GM18909 (cell line): ENCODE data around the gene SAMHD1.
A peak's percentile ranks its signal among the peaks of the same experiment; 100 is the strongest.
"Not testable (repeated sequence)": the region's sequence is repeated elsewhere in the genome, so short reads cannot be mapped to it uniquely, and the experiment has no call there.

Experiments
- ATAC-seq: cut with Tn5 transposase; IDR thresholded peaks from one replicate; pipeline ENCODE4 v1.9.1; 2021; ENCODE audit warnings: mild to moderate bottlenecking; ENCODE audit not compliant: unreplicated experiment, poor library complexity

Gene SAMHD1

DNA sequence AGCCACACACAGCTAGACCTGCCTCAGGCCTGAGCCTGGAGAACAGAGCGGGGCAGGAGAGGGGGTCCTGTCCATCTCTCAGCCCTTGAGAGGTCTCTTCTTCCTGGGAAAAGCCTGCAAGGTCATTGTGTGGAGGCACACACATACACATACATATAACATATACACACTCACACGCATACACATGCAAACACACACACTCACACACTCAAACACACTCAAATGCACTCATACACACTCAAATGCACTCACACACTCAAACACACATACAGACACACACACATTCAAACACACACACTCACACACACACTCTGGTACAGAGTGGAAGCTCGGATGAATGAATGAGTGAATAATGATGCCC, 75.1 kb downstream of the SAMHD1 start:
- no peak for ATAC-seq

- ATAC-seq, result no peak
Observed at GRCh38 chr20:36875702-36876472, 75.6 kb downstream of the SAMHD1 start, which contains the start of gene TLDC2. Gene TLDC2, plus strand, starts transcription at chr20:36876138. Its CDS starts 37 bp downstream, at chr20:36876175.

- ATAC-seq, result not testable (repeated sequence)
Observed at GRCh38 chr20:36875093-36875492, 76.4 kb downstream of the SAMHD1 start.

DNA sequence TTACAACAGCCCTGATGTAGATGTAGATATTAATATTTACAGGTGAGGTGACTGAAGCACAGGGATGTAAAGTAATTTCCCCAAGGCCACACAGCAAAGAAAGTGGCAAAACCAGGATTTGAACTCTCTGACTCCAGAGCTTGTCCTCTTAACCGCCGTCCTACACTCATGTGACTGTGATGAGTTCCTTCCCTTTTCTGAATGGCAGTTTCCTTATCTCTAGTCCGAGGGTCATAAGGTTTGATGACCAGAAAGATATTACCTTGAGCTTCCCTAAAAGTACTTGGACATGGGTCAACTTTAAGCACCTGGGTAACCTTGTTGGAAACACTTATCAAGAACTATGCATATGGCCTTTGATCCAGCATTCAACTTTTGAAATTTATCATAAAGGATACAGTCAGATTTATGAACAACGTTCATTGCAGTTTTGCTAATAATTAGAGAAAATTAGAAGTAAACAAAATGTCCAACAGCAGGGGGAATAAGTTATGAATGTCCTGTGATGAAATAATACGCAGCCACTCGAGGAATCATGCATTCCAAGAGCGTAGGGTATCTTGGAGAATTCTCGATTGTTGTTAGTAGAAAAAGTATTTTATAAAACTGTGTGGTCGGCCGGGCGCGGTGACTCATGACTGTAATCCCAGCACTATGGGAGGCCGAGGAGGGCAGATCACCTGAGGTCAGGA, 77.9 kb downstream of the SAMHD1 start:
- ATAC-seq, result no peak

DNA sequence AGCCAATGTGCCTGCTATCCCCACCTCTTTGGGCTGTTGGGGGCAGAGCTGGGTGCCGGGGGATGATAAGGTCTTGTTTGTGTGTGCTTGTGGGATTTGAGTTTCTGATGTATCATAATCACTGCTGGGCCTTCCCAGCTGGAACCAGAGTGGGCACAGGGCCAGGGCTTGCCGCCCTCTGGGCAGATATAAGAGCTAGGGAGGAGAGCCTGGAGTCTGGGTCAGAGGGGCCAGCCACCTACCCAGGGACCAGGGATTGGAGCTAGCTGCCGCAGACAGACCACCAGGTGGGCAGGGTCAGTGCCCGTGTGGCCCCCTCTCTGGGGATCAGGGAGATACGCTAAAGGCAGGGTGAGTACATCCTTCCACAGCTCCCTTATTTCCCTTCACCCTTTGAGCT, 78.7 kb downstream of the SAMHD1 start:
- ATAC-seq, result no peak

DNA sequence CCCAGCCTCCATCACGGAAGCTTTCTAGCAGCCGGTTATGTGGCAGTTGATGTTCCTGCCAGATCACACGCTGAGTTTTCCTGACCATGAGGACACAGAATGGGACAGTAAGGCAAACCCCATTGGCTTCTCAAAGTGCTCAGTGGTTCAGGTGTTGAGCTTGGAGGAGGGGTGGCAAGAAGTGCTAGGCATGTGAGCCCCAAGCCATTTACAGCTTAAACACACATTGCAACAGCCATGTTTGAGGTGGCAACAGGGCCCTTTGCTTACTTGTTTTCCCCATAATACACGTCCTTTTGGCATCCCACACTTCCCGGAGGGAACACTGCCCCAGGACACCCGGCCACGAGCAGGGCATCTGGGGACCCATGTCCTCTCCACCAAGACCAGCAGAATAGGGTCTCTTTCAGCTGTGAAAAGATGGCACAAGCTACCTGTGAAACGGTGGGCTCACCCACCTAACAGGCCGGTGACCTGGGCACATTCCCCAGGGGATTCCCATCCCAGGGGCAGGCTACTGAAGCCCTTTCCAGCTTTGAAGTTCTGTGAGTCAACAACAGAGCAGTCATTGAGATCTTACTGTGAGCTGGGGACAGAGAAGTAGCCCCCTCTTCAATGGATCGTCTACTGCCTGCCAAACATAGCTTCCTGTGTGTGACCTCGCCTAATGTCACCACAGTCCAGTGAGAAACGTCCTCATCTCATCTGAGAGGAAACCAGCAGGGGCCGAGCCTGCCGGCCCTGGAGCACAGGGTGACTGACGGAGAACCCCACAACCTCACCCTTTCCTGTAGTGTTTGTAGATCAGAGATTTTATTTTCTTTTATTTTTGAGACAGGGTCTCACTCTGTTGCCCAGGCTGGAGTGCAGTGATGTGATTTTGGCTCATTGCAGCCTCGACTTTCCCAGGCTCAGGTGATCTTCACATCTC, 79.6 kb downstream of the SAMHD1 start:
- no peak for ATAC-seq

GRCh38 chr20:36866681-36867495, 84.6 kb downstream of the SAMHD1 start:
- ATAC-seq, result no peak

DNA sequence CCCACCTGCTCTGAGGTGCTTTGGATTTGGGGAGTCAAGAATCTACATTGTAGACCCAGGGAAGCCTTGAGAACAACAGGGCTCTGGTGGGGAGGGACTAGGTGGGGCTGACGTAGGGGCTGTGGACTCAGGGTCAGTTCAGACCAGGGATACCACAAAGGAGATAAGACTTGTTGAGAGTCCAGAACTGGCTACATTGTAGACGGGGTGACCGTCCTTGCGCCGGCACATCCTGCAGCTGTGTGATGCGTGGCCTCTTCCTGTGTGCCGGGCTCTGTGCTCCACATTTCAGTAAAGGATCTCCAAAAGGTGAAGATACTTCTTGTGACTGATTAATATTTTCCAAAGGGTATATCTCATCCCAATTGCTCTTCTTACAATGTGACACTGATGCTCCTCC, 85.3 kb downstream of the SAMHD1 start:
- ATAC-seq, result no peak

GRCh38 chr20:36865861-36866149, 85.7 kb downstream of the SAMHD1 start:
- ATAC-seq, result no peak

DNA sequence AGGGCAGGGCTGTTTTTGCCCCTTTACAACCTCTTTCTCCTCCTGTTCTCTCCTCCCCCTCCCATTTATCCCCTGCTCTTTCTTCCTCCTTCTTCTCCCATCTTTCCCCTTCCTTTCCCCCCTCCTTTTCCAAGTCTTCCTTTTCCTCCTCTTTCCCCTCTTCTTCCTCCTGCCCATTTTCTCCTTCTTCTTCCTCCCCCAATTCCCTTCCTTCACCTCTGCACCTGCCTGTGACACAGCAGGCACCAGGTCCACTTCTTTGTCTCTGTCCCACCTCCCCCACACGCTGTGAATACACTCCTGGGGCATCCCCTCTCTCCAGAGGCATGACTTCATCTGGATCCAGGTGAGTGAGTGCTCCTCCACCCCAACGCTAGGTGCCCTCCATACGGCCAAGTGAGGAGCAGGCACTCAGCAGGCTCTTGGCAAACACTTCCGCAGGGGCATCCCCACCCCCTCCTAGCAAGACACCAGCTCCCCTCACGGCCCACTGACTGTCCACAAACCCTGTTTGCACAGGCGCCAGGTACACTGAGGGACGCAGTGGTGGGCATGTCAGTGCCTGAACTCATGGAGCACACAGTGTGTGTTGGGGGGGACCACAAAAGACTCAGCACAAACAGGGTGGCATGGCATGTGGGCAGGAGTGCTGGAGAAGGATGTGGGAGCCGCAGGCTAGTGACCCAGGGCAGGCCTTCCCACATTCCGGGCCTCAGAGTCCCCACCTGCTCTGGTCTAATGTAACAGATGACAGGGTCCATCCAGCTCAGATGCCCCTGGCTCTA, 86.2 kb downstream of the SAMHD1 start:
- ATAC-seq, result no peak

DNA sequence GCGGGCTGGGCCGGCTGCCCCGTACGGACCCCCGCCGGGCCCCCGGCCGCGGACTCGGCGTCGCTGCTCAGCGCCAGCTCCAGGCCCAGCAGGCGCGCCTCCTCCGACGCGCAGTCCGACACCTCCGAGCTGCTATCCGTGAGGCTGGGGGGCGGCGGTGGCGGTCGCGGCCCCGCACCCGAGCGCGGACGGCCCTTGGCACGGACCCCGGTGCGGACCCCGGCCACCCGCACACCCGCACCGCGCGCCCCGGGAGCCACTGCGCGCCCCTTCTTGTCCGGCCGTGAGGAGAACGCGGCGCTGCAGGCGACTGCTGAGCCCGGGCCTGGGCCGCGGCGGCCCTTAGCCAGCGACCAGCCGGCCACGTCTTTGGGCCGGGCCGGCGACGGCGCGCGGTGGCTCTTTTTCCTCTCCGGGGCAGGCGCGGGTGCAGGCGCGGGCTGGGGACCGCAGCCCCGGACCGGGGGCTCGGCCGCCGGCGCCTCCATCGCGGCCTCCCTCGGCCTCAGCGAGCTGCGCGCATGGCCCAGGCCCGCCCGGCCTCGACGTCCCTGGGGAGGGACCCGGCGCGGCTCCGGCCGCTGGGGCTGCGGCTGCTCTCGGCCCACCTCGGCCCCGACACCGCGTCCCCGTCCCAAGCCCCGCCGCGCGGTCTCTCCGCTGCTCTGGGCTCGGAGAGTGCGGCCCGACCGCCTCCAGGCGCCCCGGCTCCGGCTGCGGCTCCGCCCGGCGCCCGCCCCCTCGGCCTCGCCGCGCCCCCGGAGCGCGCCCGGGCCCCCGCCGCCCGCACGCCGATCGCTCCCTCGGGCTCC, 88.4 kb downstream of the SAMHD1 start:
- peak; percentile 35 for ATAC-seq

- ATAC-seq, result no peak
Observed at GRCh38 chr20:36861875-36862801, 89.4 kb downstream of the SAMHD1 start.

GRCh38 chr20:36861625-36861874, 90.0 kb downstream of the SAMHD1 start:
- no peak for ATAC-seq

DNA sequence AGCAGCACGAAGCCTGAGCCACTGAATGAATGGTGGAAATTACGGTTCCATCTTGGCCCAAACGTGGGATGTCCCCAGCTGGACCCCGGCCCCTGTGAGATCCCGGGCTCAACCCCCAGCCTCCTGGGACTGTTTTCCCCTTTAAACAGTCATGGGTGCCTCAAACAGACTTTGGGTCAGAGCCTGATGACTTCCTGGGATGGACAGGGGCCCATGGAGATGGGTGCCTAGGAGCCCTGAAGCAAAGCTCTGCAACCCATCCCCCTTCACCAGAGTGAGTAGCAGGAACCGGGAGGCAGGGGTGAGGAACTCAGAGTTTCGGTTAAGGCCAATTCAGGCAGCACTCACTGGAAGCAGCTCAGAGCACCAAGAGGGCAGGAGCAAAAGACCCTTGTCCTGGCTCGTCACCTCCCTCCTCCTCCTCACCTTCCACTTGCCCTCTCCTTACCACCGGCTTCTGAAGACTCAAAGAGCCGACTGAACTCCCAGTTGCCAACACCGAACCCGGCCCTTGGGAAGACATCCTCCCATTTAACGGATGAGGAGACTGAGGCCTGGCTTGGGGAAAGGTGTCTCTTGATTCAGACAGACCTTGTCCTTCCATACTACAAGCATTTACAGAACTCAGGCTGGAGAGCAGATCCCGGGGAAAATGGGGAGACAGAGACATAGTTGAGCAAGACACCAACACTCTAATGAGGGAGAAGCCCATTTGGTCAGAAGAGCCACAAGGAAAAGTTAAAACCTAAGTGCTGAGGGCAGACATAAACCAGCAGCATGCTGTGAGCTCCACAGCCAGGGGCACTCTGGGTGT, 90.5 kb downstream of the SAMHD1 start:
- ATAC-seq, result no peak

- ATAC-seq, result no peak
Observed at GRCh38 chr20:36860339-36860738, 91.2 kb downstream of the SAMHD1 start.

DNA sequence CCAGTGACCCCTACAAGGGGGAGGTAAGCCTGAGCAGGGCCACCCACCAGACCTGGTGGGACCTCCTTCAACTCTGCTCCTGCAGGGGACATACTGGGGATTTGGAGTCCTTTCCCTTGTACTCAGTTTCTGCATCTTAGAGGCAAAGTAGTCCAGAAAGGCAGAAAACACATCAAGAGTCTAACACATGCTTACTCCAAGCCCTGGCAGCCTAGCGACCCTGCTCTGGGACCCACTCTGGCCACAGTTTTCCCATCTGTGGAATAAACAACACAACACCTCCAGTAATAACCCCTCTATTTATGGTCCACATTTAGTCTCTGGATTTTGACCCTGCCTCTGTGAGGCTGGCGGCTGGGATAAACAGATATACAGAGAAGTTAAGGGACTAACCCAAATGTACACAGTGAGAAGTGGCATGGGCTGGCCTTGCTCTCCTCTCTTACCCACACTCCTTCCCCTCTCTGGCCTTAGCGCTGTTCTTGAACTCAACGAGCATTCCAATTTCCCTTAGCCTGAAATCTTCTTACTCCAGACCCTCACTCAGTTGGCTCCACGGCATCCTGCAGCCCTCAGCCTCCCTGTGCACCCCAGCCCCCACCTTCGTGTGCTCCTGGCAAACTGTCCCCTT, 91.7 kb downstream of the SAMHD1 start:
- no peak for ATAC-seq

GRCh38 chr20:36859282-36859555, 92.3 kb downstream of the SAMHD1 start:
- no peak for ATAC-seq
